Heart left ventricle (tissue), 16 donors: ENCODE data around the gene DLL1. TPM values are rescaled to one million over a fixed set of nuclear protein-coding genes. Genes with fewer than 3 reads are reported as not detected.
"Not testable (repeated sequence)": the region's sequence is repeated elsewhere in the genome, so short reads cannot be mapped to it uniquely, and the experiment has no call there.

Source experiments
- ATAC-seq, 4 donors: fragments of 200-7000 bp; cut with Tn5 transposase; one replicate each; pipeline ENCODE4 v1.9.1; 2020 to 2022; ENCODE audit warnings: moderate library complexity in 4 of 4, mild to moderate bottlenecking in 3 of 4, moderate number of reproducible peaks in 1 of 4
- DNase-seq, 5 donors: peaks; one replicate each; pipeline ENCODE4 v3.0.0-alpha.2; 2020
- H3K27ac ChIP-seq, 12 donors: fragments of 200-600 bp; sonication (generic) in 4 of 12; one replicate each; pipeline versions ENCODE4 v1.5.0 to v1.8.0; 2016 to 2022; ENCODE audit warnings: mild to moderate bottlenecking in 2 of 12
- H3K27me3 ChIP-seq, 9 donors: fragments of 200-600 bp; sonication (generic) in 2 of 9; one replicate each; pipeline versions ENCODE4 v1.5.1 to v1.8.0; 2016 to 2022; ENCODE audit warnings: mild to moderate bottlenecking in 3 of 9
- H3K36me3 ChIP-seq, 9 donors: fragments of 200-600 bp; sonication (generic) in 2 of 9; one replicate each; pipeline versions ENCODE4 v1.5.0 to v1.8.0; 2018 to 2022; ENCODE audit warnings: mild to moderate bottlenecking in 2 of 9
- H3K4me1 ChIP-seq, 12 donors: fragments of 200-600 bp; sonication (generic) in 4 of 12; one replicate each; pipeline versions ENCODE4 v1.5.0 to v1.8.0; 2016 to 2022; ENCODE audit warnings: mild to moderate bottlenecking in 3 of 12
- H3K4me3 ChIP-seq, 12 donors: fragments of 200-600 bp; sonication (generic) in 4 of 12; one replicate each; pipeline versions ENCODE4 v1.5.0 to v1.8.0; 2017 to 2022; ENCODE audit warnings: mild to moderate bottlenecking in 9 of 12, moderate library complexity in 4 of 12
- H3K9me3 ChIP-seq, 12 donors: fragments of 200-600 bp; sonication (generic) in 4 of 12; one replicate each; pipeline versions ENCODE4 v1.5.0 to v1.8.0; 2016 to 2022; ENCODE audit warnings: mild to moderate bottlenecking in 1 of 12
- POLR2A ChIP-seq, 2 donors: fragments of 450-650 bp; IDR thresholded peaks; one replicate each; pipeline ENCODE4 v1.6.1; 2017; ENCODE audit warnings: antibody characterized with exemption in 2 of 2, mild to moderate bottlenecking in 2 of 2, moderate library complexity in 2 of 2
- WGBS, 4 donors: extraction: QIAGEN DNeasy Blood & Tissue Kit in 2 of 4; methylation state at CpG; one replicate each; pipeline versions ENCODE4 v1.1.5 to v1.1.7; 2013 to 2018; 5-methylcytosine and 5-hydroxymethylcytosine counted together
- intact Hi-C, 10 donors: fragments of 100-400 bp; cut with DNase I; formaldehyde crosslinking; loops; one replicate each; pipeline versions ENCODE4 v1.11.1 to v1.14.2; 2022
- polyA plus RNA-seq, 2 donors: library from polyadenylated mRNA; stranded (reverse); fragments of 200-250 nt; gene quantifications; one replicate each; pipeline ENCODE4 v1.2.3, GENCODE V29; 2013
- total RNA-seq, 9 donors: library from RNA; depleted of rRNA in 2 of 9; stranded (reverse); fragments of >200 nt in 2 of 9; fragmentation: NEBNext Ultra II Directional in 3 of 9; extraction: Animal tissue kit (Norgen Biotek cat#: 25700) in 3 of 9; gene quantifications; one replicate each; pipeline versions ENCODE4 v1.1.0 to v1.2.4, GENCODE V29; 2016 to 2023
- TF ChIP-seq, protein P1 (sequence below), 12 donors: fragments of 200-600 bp; sonication (generic) in 4 of 12; IDR thresholded peaks; one replicate each; pipeline versions ENCODE4 v1.5.0 to v1.8.0; 2018 to 2022; ENCODE audit warnings: antibody characterized with exemption in 12 of 12, mild to moderate bottlenecking in 5 of 12
- donor health status: ischemic (EF 13 %, LVEDD 7.1; RV severe dilation, severe dysfunction).
- donor health status: healthy with polysubstance abuse.
- donor health status: DM: no; HTN: yes; CAD: no.
- donor health status: DM: no; HTN: no; CAD: no.
- donor health status: ischemic (EF 25% LVEDD 6.9; RV normal size, moderate dysfunction).
- donor health status: ischemic (EF 25% LVEDD 5.7; RV mildly dilated, moderate dysfunction).
- donor health status: healthy.
- donor health status: DM: yes; HTN: yes; CAD: no.
- donor health status: ischemic (EF 35%, LVEDD 5.7; RV mildly dilated, moderate dysfunction).
- donor health status: nonischemic (EF 11% LVEDD 7.7; RV severe dilation, severe dysfunction).
- donor health status: DM: yes; HTN: yes; CAD: no.
- donor health status: PGD.
- donor health status: ischemic (EF 29% LVEDD 5.4; RV normal size, mild dysfunction).
- donor health status: nonischemic (EF 23%, LVEDD 6.1; RV moderate dilation, normal function).

Gene DLL1
- total and polyA plus RNA-seq, 11 donors: 2.6 to 10.7 (median 8.0) TPM

DNA sequence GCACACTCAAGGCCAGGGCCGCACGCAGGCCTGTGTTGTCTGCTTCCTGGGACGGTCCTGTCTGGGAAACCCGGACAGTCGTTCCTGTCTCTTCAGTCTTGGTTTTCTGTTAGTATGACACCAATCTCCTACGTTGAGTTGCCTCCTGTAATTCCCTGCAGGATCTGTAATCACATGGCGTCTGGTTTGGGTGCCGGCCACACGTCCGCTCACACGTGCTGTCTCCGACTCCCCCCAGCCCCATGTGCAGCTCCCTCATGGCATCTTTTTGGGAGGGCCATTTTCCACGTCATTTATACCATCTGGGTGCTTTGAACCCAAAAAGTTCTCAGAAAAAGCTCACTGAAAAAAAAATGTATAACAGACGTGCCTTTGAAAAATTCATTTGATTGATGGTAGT is 23.2 kb downstream of the DLL1 start:
- intact Hi-C loops: loop anchor here in 1 of 10 donors (5.0 kb wide), 1 partner anchor 125 kb away; no protein-coding TSS in a partner anchor
- peaks cover 0 to 19% (median 11%) of the 10 kb centered on the region in 12 donors for H3K4me1 ChIP-seq

DNA sequence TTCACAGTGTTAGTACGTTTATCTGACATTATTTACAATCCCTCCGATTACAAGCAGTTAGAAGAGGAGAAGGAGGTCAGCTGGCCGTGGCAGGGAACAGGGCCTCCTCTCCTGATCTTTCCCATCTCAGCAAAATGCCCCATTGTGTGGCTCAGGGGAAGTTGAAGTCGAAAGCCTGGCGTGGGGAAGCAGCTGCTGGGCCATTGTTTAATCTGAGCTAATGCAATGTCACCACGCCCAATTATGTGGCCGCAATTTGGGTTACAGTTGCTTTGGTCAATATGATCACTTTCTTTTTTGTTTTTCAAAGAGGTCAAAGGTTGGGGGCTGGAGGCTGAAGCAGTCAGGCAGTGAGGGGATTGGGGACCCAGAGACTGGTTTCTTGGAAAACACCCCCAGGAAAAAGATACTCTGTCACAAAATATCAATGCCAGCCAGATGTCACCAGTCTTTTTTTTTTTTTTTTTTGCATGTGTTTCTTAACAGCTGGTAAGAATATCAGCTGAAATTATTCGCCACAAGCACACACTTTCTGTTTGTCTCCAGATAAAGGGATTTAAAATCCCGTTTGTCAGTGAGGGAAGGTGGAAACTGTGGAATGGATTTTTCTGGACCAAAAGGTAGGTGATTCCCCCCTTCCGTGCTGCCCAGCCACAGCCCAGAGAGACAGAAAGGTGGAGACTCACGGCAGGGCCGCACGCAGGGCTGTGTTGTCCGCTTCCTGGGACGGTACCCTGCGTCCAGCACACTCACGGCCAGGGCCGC is 24.6 kb downstream of the DLL1 start:
- TF ChIP-seq POLR2A (IDR thresholded peaks at IDR 0.05): no peak
- TF ChIP-seq, protein P1, sequence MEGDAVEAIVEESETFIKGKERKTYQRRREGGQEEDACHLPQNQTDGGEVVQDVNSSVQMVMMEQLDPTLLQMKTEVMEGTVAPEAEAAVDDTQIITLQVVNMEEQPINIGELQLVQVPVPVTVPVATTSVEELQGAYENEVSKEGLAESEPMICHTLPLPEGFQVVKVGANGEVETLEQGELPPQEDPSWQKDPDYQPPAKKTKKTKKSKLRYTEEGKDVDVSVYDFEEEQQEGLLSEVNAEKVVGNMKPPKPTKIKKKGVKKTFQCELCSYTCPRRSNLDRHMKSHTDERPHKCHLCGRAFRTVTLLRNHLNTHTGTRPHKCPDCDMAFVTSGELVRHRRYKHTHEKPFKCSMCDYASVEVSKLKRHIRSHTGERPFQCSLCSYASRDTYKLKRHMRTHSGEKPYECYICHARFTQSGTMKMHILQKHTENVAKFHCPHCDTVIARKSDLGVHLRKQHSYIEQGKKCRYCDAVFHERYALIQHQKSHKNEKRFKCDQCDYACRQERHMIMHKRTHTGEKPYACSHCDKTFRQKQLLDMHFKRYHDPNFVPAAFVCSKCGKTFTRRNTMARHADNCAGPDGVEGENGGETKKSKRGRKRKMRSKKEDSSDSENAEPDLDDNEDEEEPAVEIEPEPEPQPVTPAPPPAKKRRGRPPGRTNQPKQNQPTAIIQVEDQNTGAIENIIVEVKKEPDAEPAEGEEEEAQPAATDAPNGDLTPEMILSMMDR (IDR thresholded peaks at IDR 0.05): no peak
- ATAC-seq: peak; percentile 23 to 80 (median 70)
- Histone ChIP-seq H3K27ac (peak overlapping the region; percentile 5 to 74 (median 62)), H3K27me3 (peaks cover 0 to 6% (median 0%) of the 10 kb centered on the region in 9 donors), H3K4me1 (peaks cover 0 to 19% (median 11%) of the 10 kb centered on the region in 12 donors), H3K36me3 (no peaks in the 10 kb centered on the region), H3K4me3 (peak overlapping the region in 3 of 12 donors; percentile 7 to 14 (median 11)), H3K9me3 (no peaks in the 10 kb centered on the region)
- intact Hi-C loops: loop anchor here in 1 of 10 donors (5.0 kb wide), 1 partner anchor 124 kb away; no protein-coding TSS in a partner anchor
- peak; percentile 40 to 76 (median 63) for DNase-seq
- 44 to 65% (median 57%) methylated on average over 13 to 18 of the region's 18 CpGs for WGBS, 4 donors

More for the DNA sequence above, 23.2 kb downstream of the DLL1 start:
- Histone ChIP-seq H3K36me3 (no peaks in the 10 kb centered on the region), H3K27ac (no peak overlapping the region), H3K4me3 (no peak overlapping the region), H3K9me3 (no peaks in the 10 kb centered on the region), H3K27me3 (peaks cover 0 to 4% (median 0%) of the 10 kb centered on the region in 9 donors)
- TF ChIP-seq, protein P1 (IDR thresholded peaks at IDR 0.05): no peak
- TF ChIP-seq POLR2A (IDR thresholded peaks at IDR 0.05): no peak
- 73 to 92% (median 77%) methylated on average over 13 to 14 of the region's 14 CpGs for WGBS, 4 donors
- DNase-seq: peak in 2 of 5 donors; percentile 10 to 21
- ATAC-seq: no peak

DNA sequence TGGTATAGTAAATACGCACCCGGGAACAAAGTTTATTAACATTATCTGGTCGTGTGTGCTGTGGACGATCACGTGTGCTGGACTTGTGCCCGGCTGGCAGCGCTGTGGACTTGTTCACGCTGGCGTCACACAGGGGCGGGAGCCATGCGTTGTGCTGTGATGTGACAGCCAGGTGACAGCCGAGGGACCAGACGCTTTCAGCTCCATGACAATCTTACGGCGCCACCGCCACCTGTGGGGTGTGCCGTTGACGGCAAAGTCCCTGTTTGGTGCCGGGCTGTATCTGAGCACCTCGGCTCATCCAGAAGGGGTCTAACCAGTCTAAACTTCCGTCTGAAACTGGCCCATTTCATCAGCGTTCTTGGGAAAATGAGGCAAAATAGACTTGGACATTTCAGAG is 25.2 kb downstream of the DLL1 start:
- peak in 4 of 5 donors; percentile 59 to 83 (median 80) for DNase-seq
- peaks cover 0 to 19% (median 11%) of the 10 kb centered on the region in 12 donors for H3K4me1 ChIP-seq
- TF ChIP-seq, protein P1 (IDR thresholded peaks at IDR 0.05): peak in 2 of 12 donors; percentile 10 to 27
- TF ChIP-seq POLR2A (IDR thresholded peaks at IDR 0.05): no peak
- intact Hi-C loops: loop anchor here in 1 of 10 donors (5.0 kb wide), 1 partner anchor 123 kb away; no protein-coding TSS in a partner anchor
- H3K27ac ChIP-seq: peak overlapping the region; percentile 5 to 74 (median 62)
- peak overlapping the region in 3 of 12 donors; percentile 7 to 14 (median 11) for H3K4me3 ChIP-seq
- ATAC-seq: peak; percentile 83 to 90 (median 88)
- H3K27me3 ChIP-seq: peaks cover 0 to 6% (median 0%) of the 10 kb centered on the region in 9 donors
- no peaks in the 10 kb centered on the region for H3K36me3 ChIP-seq
- 48 to 81% (median 56%) methylated on average over 17 to 22 of the region's 22 CpGs for WGBS, 4 donors
- H3K9me3 ChIP-seq: no peaks in the 10 kb centered on the region

DNA sequence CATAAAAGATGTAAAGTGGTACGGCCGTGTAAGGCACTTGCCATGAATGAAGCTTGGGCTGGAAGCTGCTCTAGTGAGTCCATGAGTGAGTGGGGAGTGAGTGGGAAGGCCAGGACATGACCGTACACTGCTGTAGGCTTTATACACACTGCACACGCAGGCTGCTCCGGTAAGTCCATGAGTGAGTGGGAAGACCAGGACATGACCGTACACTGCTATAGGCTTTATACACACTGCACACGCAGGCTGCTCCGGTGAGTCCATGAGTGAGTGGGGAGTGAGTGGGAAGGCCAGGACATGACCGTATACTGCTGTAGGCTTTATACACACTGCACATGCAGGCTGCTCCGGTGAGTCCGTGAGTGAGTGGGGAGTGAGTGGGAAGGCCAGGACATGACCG is 26.2 kb downstream of the DLL1 start:
- peaks cover 0 to 19% (median 11%) of the 10 kb centered on the region in 12 donors for H3K4me1 ChIP-seq
- 91 to 96% (median 95%) methylated on average over 7 to 12 of the region's 12 CpGs for WGBS, 4 donors
- DNase-seq, H3K36me3 ChIP-seq, H3K27me3 ChIP-seq, H3K27ac ChIP-seq, H3K9me3 ChIP-seq, H3K4me3 ChIP-seq, ATAC-seq: not testable (repeated sequence)
- intact Hi-C loops: loop anchor here in 1 of 10 donors (5.0 kb wide), 1 partner anchor 122 kb away; no protein-coding TSS in a partner anchor
